ENCODE data around the gene ITPR1.

The ITPR1 gene

GRCh38 chr3:4736284-4736861 lies 243.2 kb downstream of the ITPR1 start:
- POLR2A ChIA-PET (ENCODE audit: low non-redundant PET): no interaction called here
- CTCF ChIA-PET: no interaction called here
- DNase-seq (ENCODE audit: low spot score): peak; percentile 55

DNA sequence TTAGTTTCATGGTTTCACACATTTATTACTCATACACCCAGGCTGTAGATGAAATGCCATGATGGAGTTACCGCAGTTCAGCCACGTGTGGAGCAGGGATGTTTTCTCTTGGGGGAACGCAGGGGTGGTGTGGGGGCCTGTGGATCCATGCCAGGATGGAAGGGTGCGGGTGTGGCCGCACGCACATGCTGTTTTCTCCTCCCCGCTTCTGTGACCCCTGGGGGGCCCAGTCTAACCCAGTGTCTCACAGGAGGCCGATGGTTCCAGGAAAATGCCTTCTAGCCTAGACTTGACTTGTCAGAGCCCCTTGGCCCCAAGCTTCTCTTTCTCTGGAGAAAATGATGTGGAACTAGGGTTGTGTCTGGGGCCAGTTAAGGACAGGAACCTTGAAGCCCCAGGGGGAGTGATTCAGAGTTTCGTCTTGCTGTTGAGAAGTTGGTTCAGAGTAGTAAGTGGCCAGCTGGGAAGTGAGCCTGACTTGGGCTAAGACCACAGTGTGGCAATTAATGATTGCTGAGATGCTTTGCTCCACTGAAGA lies 245.7 kb downstream of the ITPR1 start:
- CTCF ChIA-PET: no interaction called here
- no peak overlapping the region for H3K27ac ChIP-seq
- TF ChIP-seq, protein P1, sequence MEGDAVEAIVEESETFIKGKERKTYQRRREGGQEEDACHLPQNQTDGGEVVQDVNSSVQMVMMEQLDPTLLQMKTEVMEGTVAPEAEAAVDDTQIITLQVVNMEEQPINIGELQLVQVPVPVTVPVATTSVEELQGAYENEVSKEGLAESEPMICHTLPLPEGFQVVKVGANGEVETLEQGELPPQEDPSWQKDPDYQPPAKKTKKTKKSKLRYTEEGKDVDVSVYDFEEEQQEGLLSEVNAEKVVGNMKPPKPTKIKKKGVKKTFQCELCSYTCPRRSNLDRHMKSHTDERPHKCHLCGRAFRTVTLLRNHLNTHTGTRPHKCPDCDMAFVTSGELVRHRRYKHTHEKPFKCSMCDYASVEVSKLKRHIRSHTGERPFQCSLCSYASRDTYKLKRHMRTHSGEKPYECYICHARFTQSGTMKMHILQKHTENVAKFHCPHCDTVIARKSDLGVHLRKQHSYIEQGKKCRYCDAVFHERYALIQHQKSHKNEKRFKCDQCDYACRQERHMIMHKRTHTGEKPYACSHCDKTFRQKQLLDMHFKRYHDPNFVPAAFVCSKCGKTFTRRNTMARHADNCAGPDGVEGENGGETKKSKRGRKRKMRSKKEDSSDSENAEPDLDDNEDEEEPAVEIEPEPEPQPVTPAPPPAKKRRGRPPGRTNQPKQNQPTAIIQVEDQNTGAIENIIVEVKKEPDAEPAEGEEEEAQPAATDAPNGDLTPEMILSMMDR (conservative IDR thresholded peaks at IDR 0.05; ENCODE audit: low read depth): no peak
- POLR2A ChIA-PET (ENCODE audit: low non-redundant PET): no interaction called here
- DNase-seq (ENCODE audit: low spot score): no peak

More at GRCh38 chr3:4736284-4736861, 243.2 kb downstream of the ITPR1 start:
- 0 out of 2 replicates have a peak overlapping the region, but pooled peaks have one; percentile 24 for H3K27ac ChIP-seq
- TF ChIP-seq, protein P1 (conservative IDR thresholded peaks at IDR 0.05; ENCODE audit: low read depth): no peak

GRCh38 chr3:4739289-4740236 lies 246.4 kb downstream of the ITPR1 start:
- DNase-seq (ENCODE audit: low spot score): no peak
- H3K27ac ChIP-seq: no peak overlapping the region; the same call in 1 of the 2 replicates
- ChIA-PET CTCF (interaction anchor here (0.7 kb wide), 1 partner anchor 236 kb away, joined by 3 read pairs; no protein-coding TSS in a partner anchor), POLR2A (ENCODE audit: low non-redundant PET) (no interaction called here)
- TF ChIP-seq, protein P1 (conservative IDR thresholded peaks at IDR 0.05; ENCODE audit: low read depth): no peak

GRCh38 chr3:4740397-4741105 lies 247.4 kb downstream of the ITPR1 start:
- H3K27ac ChIP-seq: peak overlapping the region; percentile 78
- TF ChIP-seq, protein P1 (conservative IDR thresholded peaks at IDR 0.05; ENCODE audit: low read depth): no peak
- DNase-seq (ENCODE audit: low spot score): no peak
- CTCF ChIA-PET: no interaction called here
- POLR2A ChIA-PET (ENCODE audit: low non-redundant PET): no interaction called here

DNA sequence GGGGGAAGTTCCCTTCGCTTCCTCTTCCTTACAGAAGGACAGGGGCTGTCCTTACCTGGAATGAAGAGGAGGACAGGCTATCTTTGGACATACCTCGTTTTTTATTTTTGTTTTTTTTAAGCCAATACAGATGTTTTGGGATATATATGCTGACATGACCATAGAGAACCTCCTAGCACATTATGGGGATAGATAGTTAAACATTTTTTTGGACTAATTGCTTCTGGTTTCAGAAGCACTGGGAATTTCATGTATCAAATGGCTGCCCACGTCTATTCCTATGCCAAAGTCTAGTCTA lies 247.9 kb downstream of the ITPR1 start:
- TF ChIP-seq, protein P1 (conservative IDR thresholded peaks at IDR 0.05; ENCODE audit: low read depth): no peak
- POLR2A ChIA-PET (ENCODE audit: low non-redundant PET): no interaction called here
- peak overlapping the region; percentile 78 for H3K27ac ChIP-seq
- CTCF ChIA-PET: no interaction called here
- DNase-seq (ENCODE audit: low spot score): no peak
